CD4-positive, alpha-beta T cell (primary cell): Measurements from ENCODE around the gene SLAMF8. TPM values are rescaled to one million over a fixed set of nuclear protein-coding genes. Genes with fewer than 3 reads are reported as not detected.

ENCODE experiments used
- ATAC-seq: fragments of 200-7000 bp; cut with Tn5 transposase; one replicate; pipeline ENCODE4 v1.10.0; 2022; ENCODE audit warnings: mild to moderate bottlenecking; ENCODE audit not compliant: poor library complexity
- CTCF ChIA-PET: fragments of 350-600 bp; sonication (Branson Sonifier 250); formaldehyde crosslinking; loops from one replicate; lab custom pipeline; 2021; ENCODE audit warnings: antibody characterized with exemption, inconsistent platforms; lab: Charles Lee
- POLR2A ChIA-PET: fragments of 350-600 bp; sonication (Branson Sonifier 250); formaldehyde crosslinking; loops from one replicate; lab custom pipeline; 2021; ENCODE audit warnings: antibody characterized with exemption, inconsistent platforms; lab: Charles Lee
- DNase-seq, 14 experiments: peaks; one replicate each; pipeline ENCODE4 v3.0.0-alpha.2; 2013 to 2020; ENCODE audit warnings: mixed read lengths in 2 of 14
- H3K27ac ChIP-seq, 2 donors: one replicate each; pipeline versions ENCODE4 v1.5.1 to v1.7.0; 2013; ENCODE audit warnings: low read length in 2 of 2, low read depth in 1 of 2, mild to moderate bottlenecking in 1 of 2
- H3K27me3 ChIP-seq, 2 experiments: 1 replicate in 1 of 2; 2 replicates in 1 of 2; pipeline versions ENCODE4 v1.6.1 to v1.7.0; 2013; ENCODE audit warnings: low read length in 2 of 2, control low read depth in 1 of 2, mild to moderate bottlenecking in 1 of 2, moderate library complexity in 1 of 2; ENCODE audit not compliant: insufficient read depth in 2 of 2, control insufficient read depth in 1 of 2
- H3K36me3 ChIP-seq: one replicate; pipeline ENCODE4 v1.6.1; 2013; ENCODE audit warnings: low read length, control low read depth; ENCODE audit not compliant: insufficient read depth
- H3K4me1 ChIP-seq: one replicate; pipeline ENCODE4 v1.6.1; 2013; ENCODE audit warnings: low read length, control low read depth; ENCODE audit not compliant: insufficient read depth
- H3K4me3 ChIP-seq: one replicate; pipeline ENCODE4 v1.5.1; 2013; ENCODE audit warnings: mild to moderate bottlenecking, low read length, moderate library complexity
- H3K9me3 ChIP-seq, 2 experiments: 1 replicate in 1 of 2; 2 replicates in 1 of 2; pipeline versions ENCODE4 v1.6.1 to v1.7.0; 2013; ENCODE audit warnings: low read length in 2 of 2, mild to moderate bottlenecking in 2 of 2, control low read depth in 1 of 2, moderate library complexity in 1 of 2; ENCODE audit not compliant: control insufficient read depth in 1 of 2, insufficient read depth in 1 of 2
- H3K27ac Mint-ChIP-seq: one replicate; pipeline ENCODE4 v1.8.0; 2020; ENCODE audit warnings: mixed read lengths
- H3K27me3 Mint-ChIP-seq: one replicate; pipeline ENCODE4 v1.8.0; 2021; ENCODE audit warnings: mixed read lengths
- H3K36me3 Mint-ChIP-seq: one replicate; pipeline ENCODE4 v1.8.0; 2021; ENCODE audit warnings: low read depth, mixed read lengths
- H3K4me1 Mint-ChIP-seq: one replicate; pipeline ENCODE4 v1.8.0; 2021; ENCODE audit warnings: low read depth, mixed read lengths
- H3K4me3 Mint-ChIP-seq: one replicate; pipeline ENCODE4 v1.8.0; 2020; ENCODE audit warnings: mild to moderate bottlenecking, mixed read lengths
- H3K9me3 Mint-ChIP-seq: one replicate; pipeline ENCODE4 v1.8.0; 2020; ENCODE audit warnings: mixed read lengths
- intact Hi-C, 2 experiments: fragments of 100-400 bp; cut with DNase I in 1 of 2; cut with micrococcal nuclease in 1 of 2; formaldehyde crosslinking; loops; one replicate each; pipeline versions ENCODE4 v1.15.1 to v1.9.0; 2023 to 2025; cut with DNase I, micrococcal nuclease
- total RNA-seq, 174 experiments: library from RNA in 2 of 174; stranded (reverse) in 2 of 174; gene quantifications; one replicate each; pipeline ENCODE4 v1.2.3 and lab custom pipeline; 2021 to 2026
- TF ChIP-seq, protein P1 (sequence below): fragments of 200-600 bp; IDR thresholded peaks from one replicate; pipeline ENCODE4 v1.8.0; 2022; ENCODE audit warnings: antibody characterized with exemption, mild to moderate bottlenecking

Gene SLAMF8
- total RNA-seq, 2 experiments from 2014 or later: 0.34 TPM; not detected in 1

DNA sequence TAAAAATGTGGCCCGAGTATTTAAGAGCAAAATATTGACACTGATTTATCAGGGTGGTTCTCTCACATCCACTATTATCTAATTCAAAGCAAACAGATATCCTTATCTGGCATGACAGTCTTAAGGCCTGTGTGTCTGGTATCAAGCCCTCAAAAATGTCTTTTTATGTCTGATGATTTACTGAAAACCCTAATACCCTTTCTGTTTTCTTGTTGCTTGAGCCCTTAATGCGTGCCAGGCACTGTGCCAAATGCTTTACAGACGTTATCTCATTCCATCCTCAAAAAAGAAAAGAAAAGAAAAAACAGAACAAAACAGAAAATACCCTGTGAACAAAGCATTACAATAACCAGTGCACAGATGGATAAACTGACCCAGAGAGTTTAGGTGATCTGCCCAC, 40.2 kb upstream of the SLAMF8 start:
- no peak for ATAC-seq
- Mint-ChIP-seq H3K36me3 (no peaks in the 10 kb centered on the region), H3K27me3 (peaks cover 6% of the 10 kb centered on the region), H3K27ac (no peak overlapping the region), H3K4me1 (peaks cover 4% of the 10 kb centered on the region), H3K9me3 (no peaks in the 10 kb centered on the region), H3K4me3 (no peak overlapping the region)
- Histone ChIP-seq H3K9me3 (no peaks in the 10 kb centered on the region), H3K27me3 (no peaks in the 10 kb centered on the region), H3K27ac (no peak overlapping the region), H3K4me3 (no peak overlapping the region), H3K4me1 (peaks cover 4% of the 10 kb centered on the region), H3K36me3 (no peaks in the 10 kb centered on the region)
- POLR2A ChIA-PET: interaction anchor here (0.7 kb wide), 1 partner anchor 106 kb away, joined by 3 read pairs; no protein-coding TSS in a partner anchor
- DNase-seq: no peak
- intact Hi-C loops: no loop called here
- TF ChIP-seq, protein P1, sequence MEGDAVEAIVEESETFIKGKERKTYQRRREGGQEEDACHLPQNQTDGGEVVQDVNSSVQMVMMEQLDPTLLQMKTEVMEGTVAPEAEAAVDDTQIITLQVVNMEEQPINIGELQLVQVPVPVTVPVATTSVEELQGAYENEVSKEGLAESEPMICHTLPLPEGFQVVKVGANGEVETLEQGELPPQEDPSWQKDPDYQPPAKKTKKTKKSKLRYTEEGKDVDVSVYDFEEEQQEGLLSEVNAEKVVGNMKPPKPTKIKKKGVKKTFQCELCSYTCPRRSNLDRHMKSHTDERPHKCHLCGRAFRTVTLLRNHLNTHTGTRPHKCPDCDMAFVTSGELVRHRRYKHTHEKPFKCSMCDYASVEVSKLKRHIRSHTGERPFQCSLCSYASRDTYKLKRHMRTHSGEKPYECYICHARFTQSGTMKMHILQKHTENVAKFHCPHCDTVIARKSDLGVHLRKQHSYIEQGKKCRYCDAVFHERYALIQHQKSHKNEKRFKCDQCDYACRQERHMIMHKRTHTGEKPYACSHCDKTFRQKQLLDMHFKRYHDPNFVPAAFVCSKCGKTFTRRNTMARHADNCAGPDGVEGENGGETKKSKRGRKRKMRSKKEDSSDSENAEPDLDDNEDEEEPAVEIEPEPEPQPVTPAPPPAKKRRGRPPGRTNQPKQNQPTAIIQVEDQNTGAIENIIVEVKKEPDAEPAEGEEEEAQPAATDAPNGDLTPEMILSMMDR: no peak
- CTCF ChIA-PET: interaction anchor here (1.6 kb wide), 1 partner anchor 12 kb away, joined by 4 read pairs; no protein-coding TSS in a partner anchor

DNA sequence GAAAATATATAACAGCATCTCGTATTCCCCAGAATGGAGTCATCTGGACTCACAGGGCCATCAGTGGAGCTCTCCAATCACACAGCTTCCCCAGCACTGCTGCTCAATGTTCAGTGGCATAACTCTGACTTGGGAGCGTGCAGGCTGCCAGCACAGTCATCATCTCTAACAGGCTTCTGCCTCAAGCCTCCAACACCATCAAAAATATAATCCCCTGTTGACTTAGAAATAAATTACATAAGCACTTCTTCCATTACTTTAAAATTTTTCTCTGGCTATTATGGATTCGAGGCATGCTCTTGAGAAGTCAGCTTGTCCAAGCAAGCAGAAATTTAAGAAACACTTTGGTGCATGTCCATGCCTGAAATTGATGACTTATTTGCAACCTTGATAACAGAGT, 39.7 kb upstream of the SLAMF8 start:
- H3K4me1 Mint-ChIP-seq: no peaks in the 10 kb centered on the region
- Histone ChIP-seq H3K4me3 (no peak overlapping the region), H3K4me1 (peaks cover under 1% of the 10 kb centered on the region), H3K27ac (no peak overlapping the region), H3K36me3 (no peaks in the 10 kb centered on the region), H3K9me3 (no peaks in the 10 kb centered on the region), H3K27me3 (no peaks in the 10 kb centered on the region)
- no peak overlapping the region for H3K4me3 Mint-ChIP-seq
- H3K27me3 Mint-ChIP-seq: peaks cover 6% of the 10 kb centered on the region
- no peaks in the 10 kb centered on the region for H3K9me3 Mint-ChIP-seq
- DNase-seq (no peak), ATAC-seq (no peak)
- intact Hi-C loops: no loop called here
- CTCF ChIA-PET: interaction anchor here (1.6 kb wide), 1 partner anchor 12 kb away, joined by 4 read pairs; no protein-coding TSS in a partner anchor
- POLR2A ChIA-PET: interaction anchor here (0.7 kb wide), 1 partner anchor 105 kb away, joined by 3 read pairs; no protein-coding TSS in a partner anchor
- H3K36me3 Mint-ChIP-seq: no peaks in the 10 kb centered on the region
- TF ChIP-seq, protein P1: no peak
- no peak overlapping the region for H3K27ac Mint-ChIP-seq

DNA sequence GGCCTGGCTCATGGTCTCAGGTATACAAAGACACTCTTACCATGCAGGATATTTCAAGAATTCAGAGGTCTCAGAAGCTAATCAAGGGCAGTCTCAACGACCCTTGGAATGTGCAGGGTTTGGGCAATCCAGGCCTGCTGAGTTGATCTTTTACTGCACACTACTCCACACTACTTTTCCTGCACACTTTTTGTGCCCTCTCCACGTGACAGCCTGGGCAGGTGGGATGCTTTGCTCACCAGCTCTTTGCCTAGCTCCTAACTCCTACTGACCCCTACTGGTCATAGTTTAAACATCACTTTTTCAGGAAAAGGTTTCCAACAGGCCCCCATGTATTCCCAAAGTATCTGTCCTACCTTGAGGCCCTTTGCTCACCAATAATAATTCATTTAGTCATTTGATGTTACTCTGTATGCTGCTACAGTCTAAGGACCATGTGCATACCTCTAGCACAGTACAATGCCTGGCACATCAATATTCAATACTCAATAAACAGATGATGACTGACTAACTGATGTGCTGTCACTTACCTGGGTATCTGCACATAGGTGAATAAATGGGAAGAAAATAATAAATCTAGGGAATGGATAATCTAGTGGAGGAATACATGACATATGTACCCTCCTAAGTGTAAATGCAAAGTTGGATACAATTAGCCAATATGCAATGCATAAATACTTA, 36.3 kb upstream of the SLAMF8 start:
- H3K4me3 Mint-ChIP-seq: no peak overlapping the region

More for the DNA sequence above, 36.3 kb upstream of the SLAMF8 start:
- no peak overlapping the region for H3K27ac Mint-ChIP-seq
- no peaks in the 10 kb centered on the region for H3K36me3 Mint-ChIP-seq
- no peaks in the 10 kb centered on the region for H3K9me3 ChIP-seq
- intact Hi-C loops: loop anchor here in 1 of 2 experiments (10.0 kb wide), 1 partner anchor 584 kb away; no protein-coding TSS in a partner anchor
- CTCF ChIA-PET: interaction anchor here (0.8 to 1.2 kb wide), 5 partner anchors 9 to 217 kb away, joined by 3 to 13 read pairs (median 4); partner anchors contain the start of gene DUSP23
- H3K4me3 ChIP-seq: no peak overlapping the region
- no peaks in the 10 kb centered on the region for H3K9me3 Mint-ChIP-seq
- TF ChIP-seq, protein P1: peak; percentile 79
- H3K36me3 ChIP-seq: no peaks in the 10 kb centered on the region
- H3K27me3 ChIP-seq: peaks cover 0 to 2% of the 10 kb centered on the region in 2 experiments
- DNase-seq (peak in 3 of 14 experiments; percentile 32 to 48 (median 45)), ATAC-seq (no peak)
- H3K27ac ChIP-seq: no peak overlapping the region
- H3K4me1 Mint-ChIP-seq: no peaks in the 10 kb centered on the region
- H3K4me1 ChIP-seq: no peaks in the 10 kb centered on the region
- POLR2A ChIA-PET: interaction anchor here (1.2 kb wide), 1 partner anchor 9 kb away, joined by 6 read pairs; no protein-coding TSS in a partner anchor
- H3K27me3 Mint-ChIP-seq: peaks cover 12% of the 10 kb centered on the region
